ENCODE data around the gene ST14. TPM values are rescaled to one million over a fixed set of nuclear protein-coding genes. Genes with fewer than 3 reads are reported as not detected.

ST14 gene
- total and polyA plus RNA-seq, 2 donors (not counting 1 experiment from before 2014, with no cell fraction given), result 36.2 to 52.2 TPM

GRCh38 chr11:130217133-130218031, 57.8 kb downstream of the ST14 start:
- no peaks in the 10 kb centered on the region for H3K9me3 Mint-ChIP-seq (ENCODE audit: insufficient read depth)
- Histone ChIP-seq H3K4me3 (ENCODE audit: control extremely low read depth in 1 of 5, extremely low read depth in 1 of 5, insufficient read depth in 1 of 5, low read depth in 2 of 5, low read length in 4 of 5) (no peak overlapping the region), H3K9ac (ENCODE audit: low read length) (no peak overlapping the region), H4K20me1 (ENCODE audit: control insufficient read depth, insufficient read depth, low read length, poor library complexity, severe bottlenecking) (no peaks in the 10 kb centered on the region), H3K4me1 (ENCODE audit: control insufficient read depth in 2 of 2, insufficient read depth in 2 of 2, low read length in 2 of 2) (peaks cover 0 to 10% of the 10 kb centered on the region in 2 donors), H3K9me3 (ENCODE audit: control extremely low read depth in 1 of 3, control insufficient read depth in 2 of 3, insufficient read depth in 1 of 3, low read length in 2 of 3) (no peaks in the 10 kb centered on the region), H3K4me2 (replicated peaks; ENCODE audit: low read depth, low read length, poor library complexity, severe bottlenecking) (no peak overlapping the region), H3K27me3 (replicated peaks in 1 of 4; ENCODE audit: control extremely low read depth in 1 of 4, control insufficient read depth in 3 of 4, insufficient read depth in 4 of 4, low read length in 3 of 4) (no peaks in the 10 kb centered on the region), H3K79me2 (ENCODE audit: control insufficient read depth, insufficient read depth, low read length) (no peaks in the 10 kb centered on the region), H3K27ac (ENCODE audit: low read length in 2 of 2) (no peak overlapping the region), H2AFZ (ENCODE audit: insufficient read depth, low read depth, low read length, poor library complexity, severe bottlenecking) (no peak overlapping the region), H3K36me3 (replicated peaks in 1 of 2; ENCODE audit: control extremely low read depth in 1 of 2, control insufficient read depth in 1 of 2, extremely low read depth in 1 of 2, insufficient read depth in 2 of 2, low read length in 1 of 2) (no peaks in the 10 kb centered on the region)
- DNase-seq (no peak), ATAC-seq (ENCODE audit: low read depth) (no peak)
- ChIA-PET POLR2A (no interaction called here), CTCF (no interaction called here)
- TF ChIP-seq EZH2 (IDR thresholded peaks at IDR 0.05; ENCODE audit: borderline replicate concordance, insufficient read depth, low read depth, low read length, poor library complexity, severe bottlenecking), result no peak
- no peak for TF ChIP-seq CTCF (IDR thresholded peaks at IDR 0.05)
- intact Hi-C loops (cut with micrococcal nuclease), result no loop called here
- H3K27ac Mint-ChIP-seq, result no peak overlapping the region
- 93% methylated on average over 16 of the region's 21 CpGs for WGBS (ENCODE audit: insufficient coverage)
- peaks cover 4% of the 10 kb centered on the region for H3K27me3 Mint-ChIP-seq
- H3K4me1 Mint-ChIP-seq, result peaks cover 11% of the 10 kb centered on the region
- no peak overlapping the region for H3K4me3 Mint-ChIP-seq

GRCh38 chr11:130218501-130219070, 59.0 kb downstream of the ST14 start:
- peaks cover 3% of the 10 kb centered on the region for H3K4me1 Mint-ChIP-seq
- POLR2A ChIA-PET, result no interaction called here
- Histone ChIP-seq H3K79me2 (ENCODE audit: control insufficient read depth, insufficient read depth, low read length) (no peaks in the 10 kb centered on the region), H3K27ac (ENCODE audit: low read length in 2 of 2) (no peak overlapping the region), H3K9ac (ENCODE audit: low read length) (no peak overlapping the region), H3K4me2 (replicated peaks; ENCODE audit: low read depth, low read length, poor library complexity, severe bottlenecking) (no peak overlapping the region), H3K36me3 (replicated peaks in 1 of 2; ENCODE audit: control extremely low read depth in 1 of 2, control insufficient read depth in 1 of 2, extremely low read depth in 1 of 2, insufficient read depth in 2 of 2, low read length in 1 of 2) (no peaks in the 10 kb centered on the region), H3K9me3 (ENCODE audit: control extremely low read depth in 1 of 3, control insufficient read depth in 2 of 3, insufficient read depth in 1 of 3, low read length in 2 of 3) (no peaks in the 10 kb centered on the region), H4K20me1 (ENCODE audit: control insufficient read depth, insufficient read depth, low read length, poor library complexity, severe bottlenecking) (no peaks in the 10 kb centered on the region), H3K4me3 (ENCODE audit: control extremely low read depth in 1 of 5, extremely low read depth in 1 of 5, insufficient read depth in 1 of 5, low read depth in 2 of 5, low read length in 4 of 5) (no peak overlapping the region), H3K27me3 (replicated peaks in 1 of 4; ENCODE audit: control extremely low read depth in 1 of 4, control insufficient read depth in 3 of 4, insufficient read depth in 4 of 4, low read length in 3 of 4) (no peaks in the 10 kb centered on the region), H3K4me1 (ENCODE audit: control insufficient read depth in 2 of 2, insufficient read depth in 2 of 2, low read length in 2 of 2) (no peaks in the 10 kb centered on the region), H2AFZ (ENCODE audit: insufficient read depth, low read depth, low read length, poor library complexity, severe bottlenecking) (no peak overlapping the region)
- WGBS (ENCODE audit: insufficient coverage), result 90% methylated on average over 11 of the region's 14 CpGs
- CTCF ChIA-PET, result no interaction called here
- no peak for DNase-seq
- ATAC-seq (ENCODE audit: low read depth), result no peak
- no peak overlapping the region for H3K27ac Mint-ChIP-seq
- no peak for TF ChIP-seq CTCF (IDR thresholded peaks at IDR 0.05)
- TF ChIP-seq EZH2 (IDR thresholded peaks at IDR 0.05; ENCODE audit: borderline replicate concordance, insufficient read depth, low read depth, low read length, poor library complexity, severe bottlenecking), result no peak
- no peaks in the 10 kb centered on the region for H3K9me3 Mint-ChIP-seq (ENCODE audit: insufficient read depth)
- peaks cover 4% of the 10 kb centered on the region for H3K27me3 Mint-ChIP-seq
- intact Hi-C loops (cut with micrococcal nuclease), result no loop called here
- H3K4me3 Mint-ChIP-seq, result no peak overlapping the region
